Endothelial cell (in vitro differentiated cells): ENCODE measurements around the gene RNF38. TPM values are rescaled to one million over a fixed set of nuclear protein-coding genes. Genes with fewer than 3 reads are reported as not detected.

Experiments
- DNase-seq: peaks from one replicate; pipeline ENCODE4 v3.0.0; 2021; ENCODE audit warnings: low spot score
- H3K27ac Mint-ChIP-seq: one replicate; pipeline ENCODE4 v1.8.0; 2021; ENCODE audit warnings: mixed read lengths, inconsistent platforms; ENCODE audit not compliant: unreplicated experiment
- H3K27me3 Mint-ChIP-seq: one replicate; pipeline ENCODE4 v1.8.0; 2021; ENCODE audit warnings: mild to moderate bottlenecking, moderate library complexity, mixed read lengths, inconsistent platforms; ENCODE audit not compliant: unreplicated experiment
- H3K36me3 Mint-ChIP-seq: one replicate; pipeline ENCODE4 v1.8.0; 2021; ENCODE audit warnings: mild to moderate bottlenecking, low read depth, mixed read lengths, inconsistent platforms; ENCODE audit not compliant: unreplicated experiment
- H3K4me1 Mint-ChIP-seq: one replicate; pipeline ENCODE4 v1.8.0; 2021; ENCODE audit warnings: mild to moderate bottlenecking, mixed read lengths, inconsistent platforms; ENCODE audit not compliant: unreplicated experiment
- H3K4me3 Mint-ChIP-seq: one replicate; pipeline ENCODE4 v1.8.0; 2021; ENCODE audit warnings: mild to moderate bottlenecking, mixed read lengths, inconsistent platforms; ENCODE audit not compliant: unreplicated experiment
- H3K9me3 Mint-ChIP-seq: one replicate; pipeline ENCODE4 v1.8.0; 2021; ENCODE audit warnings: mixed read lengths, inconsistent platforms; ENCODE audit not compliant: unreplicated experiment
- total RNA-seq: library from RNA; stranded (reverse); fragmentation: NEBNext Ultra II Directional; extraction: Animal tissue kit (Norgen Biotek cat#: 25700); gene quantifications from one replicate; pipeline ENCODE4 v1.2.1, GENCODE V29; 2021; ENCODE audit not compliant: unreplicated experiment
- TF ChIP-seq, protein P1 (sequence below): fragments of 200-600 bp; sonication (generic); IDR thresholded peaks from one replicate; pipeline ENCODE4 v1.5.0; 2021; ENCODE audit warnings: antibody characterized with exemption; ENCODE audit not compliant: unreplicated experiment

The RNF38 gene
- total RNA-seq, 1 donor from 2014 or later = 71.1 TPM

DNA sequence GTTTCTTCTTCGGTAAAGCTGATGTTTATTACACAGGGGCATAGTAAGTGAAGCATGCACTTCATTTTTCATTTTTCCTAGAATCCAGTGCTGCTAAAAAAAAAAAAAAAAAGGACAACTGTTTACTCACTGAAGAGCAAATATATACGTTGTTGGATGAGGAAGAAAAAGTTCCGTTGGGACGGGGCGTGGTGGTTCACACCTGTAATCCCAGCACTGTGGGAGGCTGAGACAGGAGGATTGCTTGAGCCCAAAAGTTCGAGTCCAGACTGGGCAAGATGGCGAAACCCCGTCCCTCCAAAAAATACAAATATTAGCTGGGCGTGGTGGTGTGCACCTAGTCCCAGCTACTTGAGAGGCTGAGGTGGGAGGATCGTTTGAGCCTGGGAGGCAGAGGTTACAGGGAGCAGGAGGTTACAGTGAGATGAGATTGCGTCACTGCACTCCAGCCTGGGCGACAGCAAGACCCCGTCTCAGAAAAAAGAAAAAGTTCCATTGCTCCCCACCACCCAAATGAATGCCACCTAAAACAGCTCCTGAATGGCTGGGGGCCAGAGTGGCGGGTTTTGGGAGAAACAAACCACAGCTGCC, 81.8 kb downstream of the RNF38 start:
- DNase-seq = no peak
- H3K36me3 Mint-ChIP-seq = no peaks in the 10 kb centered on the region
- peaks cover 1% of the 10 kb centered on the region for H3K27me3 Mint-ChIP-seq
- peak overlapping the region; percentile 48 for H3K27ac Mint-ChIP-seq
- no peak overlapping the region for H3K4me3 Mint-ChIP-seq
- TF ChIP-seq, protein P1, sequence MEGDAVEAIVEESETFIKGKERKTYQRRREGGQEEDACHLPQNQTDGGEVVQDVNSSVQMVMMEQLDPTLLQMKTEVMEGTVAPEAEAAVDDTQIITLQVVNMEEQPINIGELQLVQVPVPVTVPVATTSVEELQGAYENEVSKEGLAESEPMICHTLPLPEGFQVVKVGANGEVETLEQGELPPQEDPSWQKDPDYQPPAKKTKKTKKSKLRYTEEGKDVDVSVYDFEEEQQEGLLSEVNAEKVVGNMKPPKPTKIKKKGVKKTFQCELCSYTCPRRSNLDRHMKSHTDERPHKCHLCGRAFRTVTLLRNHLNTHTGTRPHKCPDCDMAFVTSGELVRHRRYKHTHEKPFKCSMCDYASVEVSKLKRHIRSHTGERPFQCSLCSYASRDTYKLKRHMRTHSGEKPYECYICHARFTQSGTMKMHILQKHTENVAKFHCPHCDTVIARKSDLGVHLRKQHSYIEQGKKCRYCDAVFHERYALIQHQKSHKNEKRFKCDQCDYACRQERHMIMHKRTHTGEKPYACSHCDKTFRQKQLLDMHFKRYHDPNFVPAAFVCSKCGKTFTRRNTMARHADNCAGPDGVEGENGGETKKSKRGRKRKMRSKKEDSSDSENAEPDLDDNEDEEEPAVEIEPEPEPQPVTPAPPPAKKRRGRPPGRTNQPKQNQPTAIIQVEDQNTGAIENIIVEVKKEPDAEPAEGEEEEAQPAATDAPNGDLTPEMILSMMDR = no peak
- no peaks in the 10 kb centered on the region for H3K4me1 Mint-ChIP-seq
- no peaks in the 10 kb centered on the region for H3K9me3 Mint-ChIP-seq

DNA sequence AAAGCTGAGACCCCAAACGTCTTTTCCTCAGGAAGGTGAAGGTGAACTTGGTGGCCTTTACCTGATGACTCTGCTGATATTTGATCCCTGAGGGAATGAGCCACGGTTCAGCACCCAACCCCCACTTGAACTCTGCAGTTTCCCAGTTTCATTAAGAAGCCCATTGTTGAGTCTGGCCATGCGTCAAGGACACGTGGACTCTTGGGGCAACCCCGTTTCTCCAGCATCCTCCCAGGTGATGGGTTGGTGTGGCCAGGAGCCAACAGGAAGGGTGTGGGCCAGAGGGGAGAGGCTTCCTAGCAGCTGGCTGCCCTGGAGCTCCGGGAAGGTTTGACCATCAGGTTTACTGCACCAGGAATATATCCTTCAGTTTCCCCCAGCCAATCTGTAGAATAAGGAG, 82.3 kb downstream of the RNF38 start:
- H3K27me3 Mint-ChIP-seq = peaks cover 1% of the 10 kb centered on the region
- TF ChIP-seq, protein P1 = no peak
- peak overlapping the region; percentile 48 for H3K27ac Mint-ChIP-seq
- no peaks in the 10 kb centered on the region for H3K9me3 Mint-ChIP-seq
- H3K36me3 Mint-ChIP-seq = no peaks in the 10 kb centered on the region
- H3K4me3 Mint-ChIP-seq = no peak overlapping the region
- DNase-seq = no peak
- H3K4me1 Mint-ChIP-seq = peaks cover 2% of the 10 kb centered on the region

DNA sequence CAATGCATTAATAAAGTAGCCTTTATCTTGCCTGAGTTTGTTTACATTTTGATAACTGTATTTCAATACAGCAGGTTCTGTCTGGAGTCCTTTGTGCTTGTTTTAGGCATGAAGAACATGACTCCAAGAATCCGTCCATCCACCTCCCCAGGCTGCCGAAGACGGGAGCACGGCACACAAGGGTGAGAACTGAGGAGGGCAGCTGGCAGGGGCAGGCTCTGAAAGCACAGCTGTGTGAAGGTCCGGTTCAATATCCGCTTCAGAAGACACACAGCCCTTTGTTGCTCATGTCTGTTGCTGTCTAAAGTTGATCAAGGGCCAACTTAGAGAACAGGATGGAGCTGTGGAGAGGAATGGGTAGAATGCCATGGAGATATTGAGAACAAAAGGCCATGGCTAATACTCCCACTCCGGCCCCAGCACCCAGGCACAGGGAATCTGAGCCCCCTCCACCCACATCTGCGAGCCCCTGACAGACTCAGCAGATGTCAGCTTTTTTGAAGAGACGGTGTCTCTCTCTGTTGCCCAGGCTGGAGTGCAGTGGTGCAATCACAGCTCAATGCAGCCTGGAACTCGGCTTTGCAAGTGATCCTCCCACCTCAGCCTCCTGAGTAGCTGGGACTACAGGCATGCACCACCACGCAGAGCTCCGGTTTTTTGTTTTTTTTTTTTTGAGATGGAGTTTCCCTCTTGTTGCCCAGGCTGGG, 83.3 kb downstream of the RNF38 start:
- H3K9me3 Mint-ChIP-seq = no peaks in the 10 kb centered on the region
- no peak overlapping the region for H3K27ac Mint-ChIP-seq
- peaks cover 2% of the 10 kb centered on the region for H3K4me1 Mint-ChIP-seq

DNA sequence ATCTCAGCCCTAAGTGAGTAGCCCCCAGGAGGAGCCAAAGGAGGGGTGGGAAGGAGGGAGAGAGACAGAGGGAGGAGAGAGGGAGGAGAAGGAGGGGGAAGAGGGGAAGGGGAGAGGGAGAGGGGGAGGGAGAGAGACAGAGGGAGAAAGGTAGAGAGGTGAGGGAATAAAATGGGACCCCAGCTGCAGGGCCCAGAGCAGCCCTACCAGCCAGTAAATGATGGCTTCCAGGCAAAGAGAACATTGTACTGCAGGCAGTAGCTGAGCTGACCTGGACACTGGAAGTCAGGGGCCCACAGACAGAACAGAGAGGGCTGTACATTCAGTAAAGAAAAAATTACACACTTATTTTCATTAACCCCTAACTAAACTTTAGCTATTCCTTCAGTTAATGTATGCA, 84.0 kb downstream of the RNF38 start:
- peaks cover 1% of the 10 kb centered on the region for H3K27me3 Mint-ChIP-seq
- H3K4me3 Mint-ChIP-seq = no peak overlapping the region
- no peaks in the 10 kb centered on the region for H3K36me3 Mint-ChIP-seq
- H3K9me3 Mint-ChIP-seq = no peaks in the 10 kb centered on the region
- H3K27ac Mint-ChIP-seq = no peak overlapping the region
- TF ChIP-seq, protein P1 = no peak
- H3K4me1 Mint-ChIP-seq = peaks cover 2% of the 10 kb centered on the region
- DNase-seq = no peak

More for the DNA sequence above, 83.3 kb downstream of the RNF38 start:
- H3K4me3 Mint-ChIP-seq = no peak overlapping the region
- TF ChIP-seq, protein P1 = no peak
- no peak for DNase-seq
- peaks cover 1% of the 10 kb centered on the region for H3K27me3 Mint-ChIP-seq
- no peaks in the 10 kb centered on the region for H3K36me3 Mint-ChIP-seq

DNA sequence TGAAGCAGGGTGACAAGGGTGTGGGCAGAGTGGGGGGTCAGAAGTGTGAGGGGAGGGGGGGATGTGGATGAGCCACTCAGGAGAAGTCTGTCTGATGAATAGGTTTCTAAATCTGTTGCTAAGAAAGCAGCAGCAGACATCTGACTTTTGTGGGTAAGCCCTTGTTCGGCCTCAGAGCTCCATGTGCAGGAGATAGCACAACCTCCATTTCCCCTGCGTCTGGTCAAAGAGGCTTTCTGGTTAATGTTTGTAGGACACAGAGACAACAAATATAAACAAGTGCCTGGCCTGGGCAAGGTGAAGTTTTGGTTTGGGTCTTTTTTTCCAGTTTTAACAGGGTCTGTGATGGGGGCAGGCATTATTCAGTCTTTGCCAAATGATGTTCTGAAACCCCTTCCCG, 84.8 kb downstream of the RNF38 start:
- no peak overlapping the region for H3K4me3 Mint-ChIP-seq
- H3K36me3 Mint-ChIP-seq = no peaks in the 10 kb centered on the region
- no peak overlapping the region for H3K27ac Mint-ChIP-seq
- peaks cover 1% of the 10 kb centered on the region for H3K27me3 Mint-ChIP-seq
- H3K4me1 Mint-ChIP-seq = peaks cover 2% of the 10 kb centered on the region
- TF ChIP-seq, protein P1 = no peak
- H3K9me3 Mint-ChIP-seq = no peaks in the 10 kb centered on the region
- DNase-seq = no peak
